Muscle of leg (tissue), 11 donors: ENCODE results near the gene NCAPD2. TPM values are rescaled to one million over a fixed set of nuclear protein-coding genes. Genes with fewer than 3 reads are reported as not detected.
"Not testable (repeated sequence)": the region's sequence is repeated elsewhere in the genome, so short reads cannot be mapped to it uniquely, and the experiment has no call there.

Source experiments
- DNase-seq: peaks from one replicate; pipeline ENCODE4 v3.0.0; 2013
- H3K27ac ChIP-seq: one replicate; pipeline ENCODE4 v1.5.1; 2013; ENCODE audit warnings: mild to moderate bottlenecking, low read length, control low read depth
- H3K27me3 ChIP-seq: one replicate; pipeline ENCODE4 v1.6.1; 2013; ENCODE audit warnings: low read length; ENCODE audit not compliant: control insufficient read depth, insufficient read depth
- H3K36me3 ChIP-seq: one replicate; pipeline ENCODE4 v1.6.1; 2013; ENCODE audit warnings: low read length; ENCODE audit not compliant: control insufficient read depth, insufficient read depth
- H3K4me1 ChIP-seq: one replicate; pipeline ENCODE4 v1.6.1; 2013; ENCODE audit warnings: low read length; ENCODE audit not compliant: control insufficient read depth, insufficient read depth
- H3K4me3 ChIP-seq: one replicate; pipeline ENCODE4 v1.5.1; 2013; ENCODE audit warnings: low read length, control low read depth
- H3K9me3 ChIP-seq: replicated peaks from 2 replicates; pipeline ENCODE4 v1.6.1; 2013; ENCODE audit warnings: low read depth, low read length; ENCODE audit not compliant: control insufficient read depth
- WGBS: methylation state at CpG from one replicate; pipeline ENCODE4 v1.1.5; 2013; ENCODE audit warnings: missing lambda C conversion rate; ENCODE audit not compliant: insufficient coverage; 5-methylcytosine and 5-hydroxymethylcytosine counted together
- polyA plus RNA-seq, 8 donors: library from polyadenylated mRNA; unstranded; fragments of 120-200 nt; gene quantifications; one replicate each; pipeline versions ENCODE4 v1.2.1 to v1.2.3, GENCODE V29; 2013; ENCODE audit warnings: inconsistent platforms in 1 of 8, low replicate concordance in 1 of 8; ENCODE audit not compliant: insufficient read length in 8 of 8, insufficient read depth in 1 of 8
- total RNA-seq: library from RNA; stranded (reverse); fragments of 120-200 nt; gene quantifications from one replicate; pipeline ENCODE4 v1.2.4, GENCODE V29; 2013

NCAPD2 gene
- total and polyA plus RNA-seq, 9 donors: 24.4 to 52.0 (median 40.2) TPM

DNA sequence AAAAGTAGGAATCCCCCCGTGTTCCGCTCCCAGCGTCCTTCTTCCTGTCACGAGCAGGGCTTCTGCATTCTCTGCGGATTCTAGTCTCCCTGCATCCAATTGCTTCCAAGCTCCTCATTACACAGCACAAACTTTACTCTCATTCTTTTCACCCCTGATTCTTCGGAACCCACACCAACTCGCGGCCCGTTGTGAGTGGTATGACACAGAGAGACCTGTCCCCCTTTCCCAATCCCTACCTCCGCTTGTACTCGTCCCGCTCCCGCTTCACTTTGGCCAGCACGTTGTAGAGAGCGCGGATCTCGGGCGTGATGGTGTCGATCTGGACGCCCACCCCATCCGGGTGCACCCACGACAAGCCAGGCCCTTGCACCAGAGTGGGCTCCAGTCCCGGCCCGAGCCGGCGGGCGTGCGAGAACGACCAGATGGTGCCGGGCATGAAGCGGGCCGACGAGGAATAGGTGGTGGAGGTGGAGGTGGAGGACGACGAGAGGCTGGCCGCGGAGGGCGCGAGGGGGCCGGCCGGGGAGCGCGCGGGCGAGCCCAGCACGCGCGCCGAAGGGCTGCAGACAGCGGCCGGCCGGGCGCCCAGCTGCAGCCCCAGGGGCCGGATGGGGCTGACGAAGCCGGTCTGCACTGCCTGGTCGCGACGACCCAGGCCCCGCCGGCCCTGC is 61.3 kb downstream of the NCAPD2 start:
- 0% methylated on average over 59 of the region's 61 CpGs for WGBS
- Histone ChIP-seq H3K36me3 (peaks cover 37% of the 10 kb centered on the region), H3K4me1 (peaks cover 54% of the 10 kb centered on the region), H3K4me3 (peak overlapping the region; percentile 66), H3K27ac (peak overlapping the region; percentile 98), H3K9me3 (no peaks in the 10 kb centered on the region), H3K27me3 (no peaks in the 10 kb centered on the region)
- DNase-seq: no peak

DNA sequence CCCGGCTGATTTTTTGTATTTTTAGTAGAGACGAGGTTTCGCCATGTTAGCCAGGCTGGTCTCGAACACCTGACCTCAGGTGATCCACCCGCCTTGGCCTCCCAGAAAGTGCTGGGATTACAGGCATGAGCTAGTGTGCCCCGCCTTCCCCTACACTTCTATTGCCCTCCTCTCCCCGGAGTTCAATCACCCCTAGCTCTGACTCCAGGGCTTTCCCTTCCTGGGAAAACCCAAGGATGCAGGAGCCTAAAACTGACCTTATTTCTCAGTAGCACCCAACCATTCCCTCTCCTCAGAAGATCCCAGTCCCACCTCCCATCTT is 62.6 kb downstream of the NCAPD2 start:
- H3K27me3 ChIP-seq, H3K4me3 ChIP-seq, H3K9me3 ChIP-seq, H3K27ac ChIP-seq, DNase-seq: not testable (repeated sequence)
- Histone ChIP-seq H3K36me3 (peaks cover 39% of the 10 kb centered on the region), H3K4me1 (peaks cover 41% of the 10 kb centered on the region)
- WGBS: 79% methylated on average over 7 of the region's 7 CpGs

GRCh38 chr12:6556857-6557256 is 63.0 kb downstream of the NCAPD2 start:
- Histone ChIP-seq H3K9me3 (no peaks in the 10 kb centered on the region), H3K36me3 (peaks cover 40% of the 10 kb centered on the region), H3K27ac (no peak overlapping the region), H3K27me3 (no peaks in the 10 kb centered on the region), H3K4me3 (no peak overlapping the region), H3K4me1 (peaks cover 37% of the 10 kb centered on the region)
- WGBS: 83% methylated on average over 3 of the region's 4 CpGs
- no peak for DNase-seq

- not testable (repeated sequence) for H3K4me3 ChIP-seq, H3K27me3 ChIP-seq, H3K27ac ChIP-seq, H3K9me3 ChIP-seq
- Histone ChIP-seq H3K36me3 (peaks cover 53% of the 10 kb centered on the region), H3K4me1 (peaks cover 23% of the 10 kb centered on the region)
- WGBS: 100% methylated on average over 1 of the region's 14 CpGs
- peak; percentile 74 for DNase-seq
Measured at GRCh38 chr12:6558014-6558760, 64.3 kb downstream of the NCAPD2 start.

DNA sequence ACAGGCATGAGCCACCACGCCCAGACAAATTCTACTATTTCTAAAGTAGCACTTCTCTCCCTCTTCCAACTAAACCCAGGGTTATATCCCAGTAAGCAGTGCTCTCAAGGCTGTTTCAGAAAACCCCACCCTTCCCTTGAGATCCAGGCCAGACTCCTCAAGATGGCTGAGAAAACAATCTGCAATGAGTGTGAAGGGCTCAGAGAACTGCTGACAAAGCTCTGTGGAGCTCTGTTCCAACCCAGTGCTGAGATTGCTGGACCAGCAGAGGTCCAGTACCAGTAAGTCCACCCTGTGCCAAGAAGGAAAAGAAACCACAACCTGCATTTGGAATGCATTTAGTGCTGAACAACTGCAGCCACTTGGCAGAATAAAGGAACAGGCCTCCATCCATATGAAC is 65.6 kb downstream of the NCAPD2 start:
- peaks cover 59% of the 10 kb centered on the region for H3K36me3 ChIP-seq

GRCh38 chr12:6560501-6561205 is 66.8 kb downstream of the NCAPD2 start:
- no peak overlapping the region for H3K4me3 ChIP-seq
- H3K9me3 ChIP-seq: no peaks in the 10 kb centered on the region
- H3K27me3 ChIP-seq: no peaks in the 10 kb centered on the region
- H3K27ac ChIP-seq: no peak overlapping the region
- peaks cover 71% of the 10 kb centered on the region for H3K36me3 ChIP-seq
- H3K4me1 ChIP-seq: peaks cover 3% of the 10 kb centered on the region
- WGBS: 93% methylated on average over 12 of the region's 13 CpGs
- no peak for DNase-seq

More for the DNA sequence above, 65.6 kb downstream of the NCAPD2 start:
- WGBS: 89% methylated on average over 1 of the region's 1 CpG
- Histone ChIP-seq H3K9me3 (no peaks in the 10 kb centered on the region), H3K27ac (no peak overlapping the region), H3K4me1 (peaks cover 10% of the 10 kb centered on the region), H3K27me3 (no peaks in the 10 kb centered on the region), H3K4me3 (no peak overlapping the region)
- no peak for DNase-seq

DNA sequence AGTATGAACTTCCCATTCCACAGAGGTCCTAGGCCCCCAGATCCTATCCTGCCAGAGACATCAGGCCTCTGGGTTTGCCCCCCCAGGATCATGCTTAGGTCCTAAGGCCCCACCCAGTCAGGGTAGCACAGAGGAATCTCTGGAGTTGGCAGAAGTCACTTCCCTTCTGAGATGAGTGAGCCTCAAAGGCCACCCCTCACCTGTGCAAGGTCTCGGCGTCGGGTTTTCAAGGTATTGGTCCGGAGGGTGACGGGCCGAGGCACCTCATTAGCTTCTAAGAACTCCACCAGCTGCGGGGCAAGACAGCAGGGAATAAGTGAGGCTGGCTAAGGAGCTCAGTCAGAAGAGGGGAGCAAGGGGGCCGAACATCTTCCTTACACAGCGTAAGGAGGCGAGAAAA is 69.0 kb downstream of the NCAPD2 start:
- Histone ChIP-seq H3K27ac (no peak overlapping the region), H3K4me3 (no peak overlapping the region), H3K9me3 (no peaks in the 10 kb centered on the region), H3K27me3 (no peaks in the 10 kb centered on the region), H3K36me3 (peaks cover 68% of the 10 kb centered on the region), H3K4me1 (peaks cover 4% of the 10 kb centered on the region)
- no peak for DNase-seq
- WGBS: 96% methylated on average over 3 of the region's 10 CpGs

- DNase-seq: no peak
- peaks cover 68% of the 10 kb centered on the region for H3K36me3 ChIP-seq
Measured at GRCh38 chr12:6563448-6564050, 69.6 kb downstream of the NCAPD2 start.

DNA sequence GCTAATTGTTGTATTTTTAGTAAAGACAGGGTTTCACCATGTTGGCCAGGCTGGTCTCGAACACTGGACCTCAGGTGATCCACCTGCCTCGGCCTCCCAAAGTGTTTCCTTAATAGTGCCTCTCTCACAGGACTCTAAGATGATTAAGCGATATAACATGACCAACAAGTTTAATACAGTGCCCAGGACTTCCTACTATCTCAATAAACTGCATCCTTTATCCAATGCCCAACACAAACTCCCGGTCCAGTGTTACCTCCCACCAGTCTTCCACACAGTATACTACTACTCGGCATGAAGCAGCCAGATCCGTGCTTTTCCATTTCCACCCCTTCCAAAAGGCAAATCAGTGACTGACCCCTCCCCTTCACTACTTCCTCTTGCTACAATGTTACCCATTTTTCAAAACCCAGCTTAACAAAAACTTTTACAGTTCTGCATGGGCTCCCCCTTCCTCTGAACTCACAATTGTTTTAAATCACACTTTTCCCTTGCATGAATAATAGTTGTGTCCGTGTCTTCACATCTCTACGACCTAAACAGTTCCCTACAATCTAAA is 73.3 kb downstream of the NCAPD2 start:
- Histone ChIP-seq H3K27me3 (no peaks in the 10 kb centered on the region), H3K27ac (peak overlapping the region; percentile 66), H3K4me3 (peak overlapping the region; percentile 78), H3K4me1 (peaks cover 10% of the 10 kb centered on the region), H3K9me3 (no peaks in the 10 kb centered on the region), H3K36me3 (peaks cover 70% of the 10 kb centered on the region)
- DNase-seq: no peak
- whole genome bisulfite sequencing: 53% methylated on average over 6 of the region's 8 CpGs

More at GRCh38 chr12:6563448-6564050, 69.6 kb downstream of the NCAPD2 start:
- H3K4me1 ChIP-seq: peaks cover 5% of the 10 kb centered on the region
- H3K9me3 ChIP-seq: no peaks in the 10 kb centered on the region
- no peaks in the 10 kb centered on the region for H3K27me3 ChIP-seq
- H3K4me3 ChIP-seq: no peak overlapping the region
- no peak overlapping the region for H3K27ac ChIP-seq
- 50% methylated on average over 4 of the region's 8 CpGs for WGBS

DNA sequence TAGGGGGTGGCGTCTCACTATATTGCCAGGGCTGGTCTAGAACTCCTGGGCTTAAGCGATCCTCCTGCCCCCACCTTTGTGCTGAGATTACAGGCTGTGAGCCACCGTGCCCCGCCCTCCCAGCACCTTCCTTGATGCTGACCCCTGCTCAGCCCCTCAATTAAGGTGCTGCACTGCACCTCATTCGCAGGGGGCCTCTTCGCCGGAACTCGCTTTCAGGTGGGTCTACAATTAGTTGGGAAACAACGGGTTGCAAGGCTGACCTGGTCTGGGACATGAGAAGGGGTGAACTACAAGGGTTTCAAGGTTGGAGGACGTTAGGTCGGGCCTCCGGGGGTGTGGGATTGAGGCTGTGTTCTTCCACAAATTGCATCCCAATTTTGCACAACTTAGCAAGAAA is 75.4 kb downstream of the NCAPD2 start:
- WGBS: 85% methylated on average over 3 of the region's 12 CpGs
- H3K4me1 ChIP-seq: peaks cover 10% of the 10 kb centered on the region
- DNase-seq: no peak
- H3K36me3 ChIP-seq: peaks cover 69% of the 10 kb centered on the region
- H3K27me3 ChIP-seq: no peaks in the 10 kb centered on the region
- H3K9me3 ChIP-seq: no peaks in the 10 kb centered on the region
- H3K4me3 ChIP-seq: no peak overlapping the region
- no peak overlapping the region for H3K27ac ChIP-seq
